ENCODE data around the gene GRAMD4. TPM values are rescaled to one million over a fixed set of nuclear protein-coding genes. Genes with fewer than 3 reads are reported as not detected.

The GRAMD4 gene
- total RNA-seq, 1 donor from 2014 or later = 16.8 TPM

- Histone ChIP-seq H3K27me3 (ENCODE audit: control insufficient read depth, insufficient read depth, low read length) (peaks cover 5% of the 10 kb centered on the region), H3K36me3 (ENCODE audit: control insufficient read depth, insufficient read depth, low read length) (peaks cover 14% of the 10 kb centered on the region), H3K4me3 (ENCODE audit: low read depth, low read length) (no peak overlapping the region)
- DNase-seq (ENCODE audit: low read depth) (no peak), FAIRE-seq (no peak)
- TF ChIP-seq CTCF (IDR thresholded peaks at IDR 0.05; ENCODE audit: insufficient read depth, low read length, severe bottlenecking) = no peak
These were observed 47.0 kb downstream of the GRAMD4 start for GRCh38 chr22:46667245-46667623.

- TF ChIP-seq CTCF (IDR thresholded peaks at IDR 0.05; ENCODE audit: insufficient read depth, low read length, severe bottlenecking) = no peak
- H3K27me3 ChIP-seq (ENCODE audit: control insufficient read depth, insufficient read depth, low read length) = peaks cover 2% of the 10 kb centered on the region
- H3K36me3 ChIP-seq (ENCODE audit: control insufficient read depth, insufficient read depth, low read length) = peaks cover 14% of the 10 kb centered on the region
- DNase-seq (ENCODE audit: low read depth) (no peak), FAIRE-seq (no peak)
- H3K4me3 ChIP-seq (ENCODE audit: low read depth, low read length) = no peak overlapping the region
These were observed 47.9 kb downstream of the GRAMD4 start for GRCh38 chr22:46668116-46668515.

- no peak for DNase-seq (ENCODE audit: low read depth)
- peaks cover 12% of the 10 kb centered on the region for H3K36me3 ChIP-seq (ENCODE audit: control insufficient read depth, insufficient read depth, low read length)
- H3K4me3 ChIP-seq (ENCODE audit: low read depth, low read length) = no peak overlapping the region
- FAIRE-seq = no peak
- H3K27me3 ChIP-seq (ENCODE audit: control insufficient read depth, insufficient read depth, low read length) = peaks cover 2% of the 10 kb centered on the region
- TF ChIP-seq CTCF (IDR thresholded peaks at IDR 0.05; ENCODE audit: insufficient read depth, low read length, severe bottlenecking) = no peak
These were observed 49.0 kb downstream of the GRAMD4 start for GRCh38 chr22:46669201-46669600.

GRCh38 chr22:46671824-46672432 lies 51.7 kb downstream of the GRAMD4 start:
- Histone ChIP-seq H3K4me3 (ENCODE audit: low read depth, low read length) (no peak overlapping the region), H3K27me3 (ENCODE audit: control insufficient read depth, insufficient read depth, low read length) (no peaks in the 10 kb centered on the region), H3K36me3 (ENCODE audit: control insufficient read depth, insufficient read depth, low read length) (peaks cover 6% of the 10 kb centered on the region)
- DNase-seq (ENCODE audit: low read depth) (no peak), FAIRE-seq (no peak)
- no peak for TF ChIP-seq CTCF (IDR thresholded peaks at IDR 0.05; ENCODE audit: insufficient read depth, low read length, severe bottlenecking)

GRCh38 chr22:46672731-46673130 lies 52.5 kb downstream of the GRAMD4 start:
- H3K36me3 ChIP-seq (ENCODE audit: control insufficient read depth, insufficient read depth, low read length) = peaks cover 6% of the 10 kb centered on the region
- TF ChIP-seq CTCF (IDR thresholded peaks at IDR 0.05; ENCODE audit: insufficient read depth, low read length, severe bottlenecking) = no peak
- DNase-seq (ENCODE audit: low read depth) = no peak
- no peak overlapping the region for H3K4me3 ChIP-seq (ENCODE audit: low read depth, low read length)
- H3K27me3 ChIP-seq (ENCODE audit: control insufficient read depth, insufficient read depth, low read length) = no peaks in the 10 kb centered on the region
- no peak for FAIRE-seq

GRCh38 chr22:46673205-46673604 lies 53.0 kb downstream of the GRAMD4 start:
- Histone ChIP-seq H3K27me3 (ENCODE audit: control insufficient read depth, insufficient read depth, low read length) (no peaks in the 10 kb centered on the region), H3K4me3 (ENCODE audit: low read depth, low read length) (no peak overlapping the region), H3K36me3 (ENCODE audit: control insufficient read depth, insufficient read depth, low read length) (peaks cover 6% of the 10 kb centered on the region)
- no peak for TF ChIP-seq CTCF (IDR thresholded peaks at IDR 0.05; ENCODE audit: insufficient read depth, low read length, severe bottlenecking)
- FAIRE-seq (no peak), DNase-seq (ENCODE audit: low read depth) (no peak)

Data from bronchial epithelial cell (primary cell).